ENCODE measurements around the gene UBQLNL.

DNA sequence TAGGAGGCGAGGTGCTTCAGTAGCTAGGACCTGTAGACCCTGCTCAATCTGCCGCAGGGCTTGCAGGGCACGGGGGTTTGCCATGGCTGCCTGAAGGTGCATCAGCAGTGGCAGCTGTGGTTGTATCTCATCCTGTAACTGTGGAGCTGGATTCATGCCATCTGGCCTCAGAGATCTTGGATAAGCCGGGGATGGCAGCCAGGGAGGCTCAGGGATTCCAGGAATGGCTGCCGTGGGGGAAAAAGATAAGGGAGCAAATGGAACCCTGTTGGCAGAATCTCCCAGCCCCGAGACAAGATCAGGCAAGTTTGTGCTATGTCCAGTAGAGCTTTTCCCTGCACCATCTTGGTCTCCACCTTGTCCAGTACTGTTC is 8.6 kb downstream of the UBQLNL start:
- TF ChIP-seq POLR2A (IDR thresholded peaks at IDR 0.05) = no peak
- TF ChIP-seq CTCF (IDR thresholded peaks at IDR 0.05) = no peak
